Hindlimb muscle (tissue), 1 donor: Measurements from ENCODE around the gene ARHGEF17. TPM values are rescaled to one million over a fixed set of nuclear protein-coding genes. Genes with fewer than 3 reads are reported as not detected.

ENCODE experiments used
- DNase-seq: peaks from one replicate; pipeline ENCODE4 v3.0.0-alpha.2; 2013
- polyA plus RNA-seq: library from polyadenylated mRNA; unstranded; fragments of 120-200 nt; gene quantifications from one replicate; pipeline ENCODE4 v1.2.1, GENCODE V29; 2013; ENCODE audit not compliant: insufficient read length

ARHGEF17 gene
- polyA plus RNA-seq, 1 donor, result 60.3 TPM

GRCh38 chr11:73412308-73412707, 104.2 kb downstream of the ARHGEF17 start:
- no peak for DNase-seq

- no peak for DNase-seq
Observed at GRCh38 chr11:73413256-73413655, 105.2 kb downstream of the ARHGEF17 start.

GRCh38 chr11:73414977-73415651, 107.0 kb downstream of the ARHGEF17 start:
- no peak for DNase-seq

GRCh38 chr11:73415854-73416615, 108.0 kb downstream of the ARHGEF17 start:
- DNase-seq, result no peak

- no peak for DNase-seq
Observed at GRCh38 chr11:73416786-73417185, 108.7 kb downstream of the ARHGEF17 start.

Other genes starting within 250 kb of the ARHGEF17 start
- 27.4 TPM for gene FCHSD2, start 166.0 kb upstream of the ARHGEF17 start, polyA plus RNA-seq
- 2.7 TPM for gene P2RY2, start 90.0 kb upstream of the ARHGEF17 start, polyA plus RNA-seq
- gene P2RY6, start 35.9 kb upstream of the ARHGEF17 start, polyA plus RNA-seq, result 2.4 TPM
- 3.6 TPM for gene RELT, start 68.1 kb downstream of the ARHGEF17 start, polyA plus RNA-seq